Esophagus squamous epithelium (tissue), 5 donors: Measurements from ENCODE around the gene TTC39B. TPM values are rescaled to one million over a fixed set of nuclear protein-coding genes. Genes with fewer than 3 reads are reported as not detected.

Experiments
- DNase-seq: peaks from one replicate; lab custom pipeline; 2025; lab: John Stamatoyannopoulos, UW
- H3K27ac ChIP-seq, 4 donors: fragments of 200-600 bp; sonication (generic); one replicate each; pipeline ENCODE4 v1.5.1; 2016 to 2019; ENCODE audit warnings: mild to moderate bottlenecking in 1 of 4
- H3K27me3 ChIP-seq, 4 donors: fragments of 200-600 bp; sonication (generic); 1 replicate in 3 of 4; 2 replicates in 1 of 4; pipeline versions ENCODE4 v1.5.1 to v1.6.0; 2017 to 2021; ENCODE audit warnings: antibody characterized with exemption in 1 of 4
- H3K36me3 ChIP-seq, 3 donors: fragments of 200-600 bp; sonication (generic); one replicate each; pipeline ENCODE4 v1.5.1; 2016 to 2019
- H3K4me1 ChIP-seq, 3 donors: fragments of 200-600 bp; sonication (generic); one replicate each; pipeline ENCODE4 v1.5.1; 2017 to 2019
- H3K4me3 ChIP-seq, 4 donors: fragments of 200-600 bp; sonication (generic); 1 replicate in 3 of 4; 2 replicates in 1 of 4; pipeline ENCODE4 v1.5.1; 2016 to 2019; ENCODE audit warnings: mild to moderate bottlenecking in 2 of 4, moderate library complexity in 1 of 4
- H3K9me3 ChIP-seq, 3 donors: fragments of 200-600 bp; sonication (generic); one replicate each; pipeline ENCODE4 v1.5.1; 2016 to 2019
- POLR2A ChIP-seq, 4 donors: fragments of 450-650 bp; IDR thresholded peaks; one replicate each; pipeline ENCODE4 v1.6.1; 2017; ENCODE audit warnings: antibody characterized with exemption in 4 of 4, mild to moderate bottlenecking in 4 of 4, moderate library complexity in 3 of 4
- WGBS, 2 donors: methylation state at CpG; one replicate each; pipeline ENCODE4 v1.1.5; 2018; 5-methylcytosine and 5-hydroxymethylcytosine counted together
- intact Hi-C: fragments of 100-400 bp; cut with DNase I; formaldehyde crosslinking; loops from one replicate; pipeline ENCODE4 v1.15.0; 2022
- total RNA-seq, 4 donors: library from RNA; depleted of rRNA; stranded (reverse); fragments of >200 nt; gene quantifications; one replicate each; pipeline ENCODE4 v1.1.0, GENCODE V29; 2016
- TF ChIP-seq, protein P1 (sequence below), 6 experiments: fragments of 450-650 bp in 4 of 6; fragments of 200-600 bp in 2 of 6; sonication (generic) in 2 of 6; IDR thresholded peaks; one replicate each; pipeline ENCODE4 v1.5.1; 2016 to 2019; ENCODE audit warnings: antibody characterized with exemption in 6 of 6, mild to moderate bottlenecking in 4 of 6, moderate library complexity in 4 of 6
- donor health status: DM: yes; HTN: yes; CAD: no.

TTC39B gene
- total RNA-seq, 4 donors from 2014 or later = 15.8 to 24.3 (median 17.5) TPM

DNA sequence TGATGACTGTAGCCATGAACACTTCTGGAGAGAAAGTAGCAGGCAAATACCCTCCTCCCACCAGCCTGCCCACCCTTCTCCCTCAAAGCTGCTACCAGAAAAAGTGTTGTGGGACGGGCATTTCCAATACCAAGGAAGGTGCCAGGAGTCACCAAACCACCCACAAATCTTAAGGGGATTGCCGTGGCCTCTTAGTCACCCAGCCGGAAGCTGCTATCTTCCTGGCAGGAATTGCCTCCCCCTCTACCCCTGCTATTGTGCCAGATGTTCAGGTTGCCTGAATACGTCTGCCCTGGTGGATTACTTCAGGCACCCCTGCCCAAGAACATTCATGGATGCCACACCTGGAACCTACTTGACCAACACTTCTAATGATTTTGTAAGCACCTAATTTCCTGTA lies 156.1 kb downstream of the TTC39B start:
- TF ChIP-seq POLR2A (IDR thresholded peaks at IDR 0.05) = no peak
- TF ChIP-seq, protein P1, sequence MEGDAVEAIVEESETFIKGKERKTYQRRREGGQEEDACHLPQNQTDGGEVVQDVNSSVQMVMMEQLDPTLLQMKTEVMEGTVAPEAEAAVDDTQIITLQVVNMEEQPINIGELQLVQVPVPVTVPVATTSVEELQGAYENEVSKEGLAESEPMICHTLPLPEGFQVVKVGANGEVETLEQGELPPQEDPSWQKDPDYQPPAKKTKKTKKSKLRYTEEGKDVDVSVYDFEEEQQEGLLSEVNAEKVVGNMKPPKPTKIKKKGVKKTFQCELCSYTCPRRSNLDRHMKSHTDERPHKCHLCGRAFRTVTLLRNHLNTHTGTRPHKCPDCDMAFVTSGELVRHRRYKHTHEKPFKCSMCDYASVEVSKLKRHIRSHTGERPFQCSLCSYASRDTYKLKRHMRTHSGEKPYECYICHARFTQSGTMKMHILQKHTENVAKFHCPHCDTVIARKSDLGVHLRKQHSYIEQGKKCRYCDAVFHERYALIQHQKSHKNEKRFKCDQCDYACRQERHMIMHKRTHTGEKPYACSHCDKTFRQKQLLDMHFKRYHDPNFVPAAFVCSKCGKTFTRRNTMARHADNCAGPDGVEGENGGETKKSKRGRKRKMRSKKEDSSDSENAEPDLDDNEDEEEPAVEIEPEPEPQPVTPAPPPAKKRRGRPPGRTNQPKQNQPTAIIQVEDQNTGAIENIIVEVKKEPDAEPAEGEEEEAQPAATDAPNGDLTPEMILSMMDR (IDR thresholded peaks at IDR 0.05) = no peak
- WGBS, 2 donors = 53 to 63% methylated on average over 4 of the region's 4 CpGs
- Histone ChIP-seq H3K27ac (no peak overlapping the region), H3K27me3 (no peaks in the 10 kb centered on the region), H3K4me1 (peaks cover 0 to 15% (median 3%) of the 10 kb centered on the region in 3 donors), H3K9me3 (no peaks in the 10 kb centered on the region), H3K36me3 (no peaks in the 10 kb centered on the region), H3K4me3 (no peak overlapping the region)
- intact Hi-C loops = no loop called here
- DNase-seq = no peak

DNA sequence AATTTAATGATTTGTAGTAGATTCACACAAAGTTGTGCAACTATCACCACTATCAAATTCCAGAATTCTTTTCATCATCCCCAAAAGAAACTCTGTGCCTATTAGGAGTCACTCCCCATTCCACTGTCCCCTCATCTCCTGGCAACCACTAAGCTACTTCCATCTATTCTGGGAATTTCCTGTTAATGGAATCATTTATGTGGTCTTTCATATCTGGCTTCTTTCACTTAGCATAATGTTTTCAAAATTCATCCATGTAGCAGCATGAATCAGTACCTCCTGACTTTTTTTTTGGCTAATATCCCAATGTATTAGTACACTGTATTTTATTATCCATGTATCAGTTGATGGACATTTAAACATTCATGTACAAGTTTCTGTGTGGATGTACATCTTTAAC lies 157.6 kb downstream of the TTC39B start:
- DNase-seq = no peak
- H3K4me3 ChIP-seq = no peak overlapping the region
- no peaks in the 10 kb centered on the region for H3K27me3 ChIP-seq
- no peak for TF ChIP-seq POLR2A (IDR thresholded peaks at IDR 0.05)
- TF ChIP-seq, protein P1 (IDR thresholded peaks at IDR 0.05) = no peak
- intact Hi-C loops = no loop called here
- H3K27ac ChIP-seq = no peak overlapping the region
- no peaks in the 10 kb centered on the region for H3K36me3 ChIP-seq
- peaks cover 0 to 4% (median 3%) of the 10 kb centered on the region in 3 donors for H3K4me1 ChIP-seq
- H3K9me3 ChIP-seq = no peaks in the 10 kb centered on the region

DNA sequence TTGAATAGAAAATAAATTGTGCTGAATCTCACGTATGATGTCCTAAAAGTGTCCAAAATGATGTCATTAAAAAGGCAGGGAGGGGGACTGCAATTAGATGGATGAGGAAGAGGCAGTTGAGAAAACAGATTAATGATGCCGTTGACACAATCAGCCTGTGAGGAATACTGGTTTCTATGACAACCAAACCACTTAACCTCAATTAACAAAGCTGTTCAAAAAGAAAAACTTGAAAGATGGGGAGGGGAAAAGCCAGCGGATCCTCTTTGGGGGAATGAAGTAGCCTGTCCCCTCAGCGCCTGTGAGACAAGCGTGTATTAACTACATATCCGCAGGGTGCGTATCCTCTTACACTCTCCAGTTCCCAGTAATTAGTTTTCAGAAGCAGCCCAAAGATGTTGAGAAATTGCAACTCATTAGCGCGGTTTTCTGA lies 160.7 kb downstream of the TTC39B start:
- intact Hi-C loops = no loop called here
- 69 to 86% methylated on average over 9 of the region's 9 CpGs for WGBS, 2 donors
- H3K27me3 ChIP-seq = no peaks in the 10 kb centered on the region

DNA sequence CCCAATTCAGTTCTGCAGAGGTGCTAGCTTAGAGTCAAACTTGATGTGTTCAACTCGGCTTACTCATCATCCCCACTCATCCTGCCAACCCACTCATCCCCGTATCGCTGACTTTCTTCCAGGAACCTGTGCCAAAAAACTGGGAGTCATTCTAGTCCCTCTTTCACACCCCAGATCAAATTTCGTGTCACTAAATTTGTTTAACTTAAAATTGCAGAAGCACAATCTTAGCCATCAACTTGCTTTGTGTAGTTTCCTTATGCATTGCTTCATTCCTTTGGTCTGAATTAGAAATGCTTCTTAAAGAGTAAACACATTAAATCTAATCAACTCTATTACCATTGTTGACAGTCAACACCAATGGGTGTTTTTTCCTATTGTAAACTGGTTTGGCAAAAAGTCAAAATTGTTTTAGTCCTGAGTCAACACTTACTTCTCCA lies 162.4 kb downstream of the TTC39B start:
- Histone ChIP-seq H3K27me3 (no peaks in the 10 kb centered on the region), H3K27ac (no peak overlapping the region), H3K36me3 (no peaks in the 10 kb centered on the region), H3K4me1 (peaks cover 0 to 7% (median 5%) of the 10 kb centered on the region in 3 donors), H3K9me3 (no peaks in the 10 kb centered on the region), H3K4me3 (no peak overlapping the region)
- 14 to 24% methylated on average over 4 of the region's 4 CpGs for WGBS, 2 donors
- no peak for DNase-seq
- TF ChIP-seq, protein P1 (IDR thresholded peaks at IDR 0.05) = no peak
- no peak for TF ChIP-seq POLR2A (IDR thresholded peaks at IDR 0.05)
- intact Hi-C loops = no loop called here

More for the DNA sequence above, 160.7 kb downstream of the TTC39B start:
- Histone ChIP-seq H3K27ac (no peak overlapping the region), H3K4me1 (peaks cover 0 to 7% (median 5%) of the 10 kb centered on the region in 3 donors), H3K36me3 (no peaks in the 10 kb centered on the region), H3K4me3 (no peak overlapping the region), H3K9me3 (no peaks in the 10 kb centered on the region)
- no peak for DNase-seq
- TF ChIP-seq POLR2A (IDR thresholded peaks at IDR 0.05) = no peak
- TF ChIP-seq, protein P1 (IDR thresholded peaks at IDR 0.05) = no peak

DNA sequence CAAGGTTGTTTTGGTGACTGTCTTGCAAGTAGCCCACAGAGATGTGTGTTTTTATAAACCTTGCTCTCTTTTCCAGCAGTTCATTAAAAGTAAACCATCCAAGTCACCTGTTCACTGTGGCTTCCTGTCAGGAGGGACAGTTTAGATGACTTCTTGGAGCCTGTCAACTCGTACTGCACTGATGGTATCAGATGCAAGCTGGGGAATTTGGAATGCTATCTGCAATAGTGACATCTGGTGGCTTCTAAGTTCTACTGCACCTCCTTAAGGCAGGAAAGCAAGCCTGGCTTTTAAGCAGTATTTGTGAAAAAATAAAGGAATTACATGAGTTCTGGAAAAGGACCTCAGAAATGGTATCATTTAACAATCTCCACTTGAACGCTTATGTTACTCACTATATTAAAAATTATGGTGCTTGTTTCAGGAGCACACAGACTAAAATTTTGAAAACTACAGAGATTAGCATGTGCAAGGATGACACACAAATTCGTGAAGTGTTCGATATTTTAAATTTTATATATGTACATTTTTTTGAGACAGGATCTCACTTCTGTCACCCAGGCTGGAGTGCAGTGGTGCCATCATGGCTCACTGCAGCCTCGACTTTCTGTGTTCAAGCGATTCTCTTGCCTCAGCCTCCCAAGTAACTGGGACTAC lies 164.0 kb downstream of the TTC39B start:
- WGBS, 2 donors = 63 to 64% methylated on average over 6 of the region's 6 CpGs
- no peak for DNase-seq
- no peaks in the 10 kb centered on the region for H3K27me3 ChIP-seq

More for the DNA sequence above, 164.0 kb downstream of the TTC39B start:
- Histone ChIP-seq H3K36me3 (no peaks in the 10 kb centered on the region), H3K4me1 (peaks cover 0 to 7% (median 5%) of the 10 kb centered on the region in 3 donors), H3K4me3 (no peak overlapping the region), H3K9me3 (no peaks in the 10 kb centered on the region), H3K27ac (no peak overlapping the region)
- intact Hi-C loops = no loop called here
- TF ChIP-seq POLR2A (IDR thresholded peaks at IDR 0.05) = no peak
- TF ChIP-seq, protein P1 (IDR thresholded peaks at IDR 0.05) = peak; percentile 38 to 70 (median 56)
